D721Med (cell line): ENCODE data around the gene PAWR.

Experiments
- DNase-seq: peaks from one replicate; pipeline ENCODE4 v3.0.0; 2011; ENCODE audit warnings: low spot score; ENCODE audit not compliant: insufficient read length
- FAIRE-seq: peaks from 2 replicates; lab custom pipeline; 2011; peaks lifted over from hg19 to GRCh38; lab: Jason Lieb, UNC
- TF ChIP-seq, protein P1 (sequence below): IDR thresholded peaks from 2 replicates; pipeline ENCODE4 v1.5.1; 2012; ENCODE audit warnings: mild to moderate bottlenecking, control low read depth; ENCODE audit not compliant: insufficient read depth; ENCODE audit errors: missing control alignments

The PAWR gene

DNA sequence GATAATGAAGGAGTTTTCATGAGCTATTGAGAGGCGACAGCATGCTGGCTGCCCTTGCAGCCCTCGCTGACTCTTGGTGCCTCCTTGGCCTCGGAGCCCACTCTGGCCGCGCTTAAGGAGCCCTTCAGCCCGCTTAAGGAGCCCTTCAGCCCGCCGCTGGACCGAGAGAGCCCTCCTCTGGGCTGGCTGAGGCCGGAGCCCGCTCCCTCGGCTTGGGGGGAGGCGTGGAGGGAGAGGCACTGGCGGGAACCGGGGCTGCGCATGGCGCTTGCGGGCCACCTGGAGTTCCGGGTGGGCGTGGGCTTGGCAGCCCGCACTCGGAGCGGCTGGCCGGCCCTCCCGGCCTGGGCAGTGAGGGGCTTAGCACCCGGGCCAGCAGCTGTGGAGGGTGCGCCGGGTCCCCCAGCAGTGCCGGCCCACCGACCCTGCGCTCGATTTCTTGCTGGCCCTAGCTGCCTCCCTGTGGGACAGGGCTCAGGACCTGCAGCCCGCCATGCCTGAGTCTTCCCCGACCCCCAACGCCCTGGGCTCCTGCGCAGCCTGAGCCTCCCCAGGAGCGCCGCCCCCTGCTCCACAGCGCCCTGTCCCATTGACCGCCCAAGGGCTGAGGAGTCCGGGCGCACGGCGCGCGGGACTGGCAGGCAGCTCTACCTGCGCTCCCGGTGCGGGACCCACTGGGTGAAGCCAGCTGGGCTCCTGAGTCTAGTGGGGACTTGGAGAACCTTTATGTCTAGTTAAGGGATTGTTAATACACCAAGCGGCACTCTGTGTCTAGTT, 20.1 kb upstream of the PAWR start:
- TF ChIP-seq, protein P1, sequence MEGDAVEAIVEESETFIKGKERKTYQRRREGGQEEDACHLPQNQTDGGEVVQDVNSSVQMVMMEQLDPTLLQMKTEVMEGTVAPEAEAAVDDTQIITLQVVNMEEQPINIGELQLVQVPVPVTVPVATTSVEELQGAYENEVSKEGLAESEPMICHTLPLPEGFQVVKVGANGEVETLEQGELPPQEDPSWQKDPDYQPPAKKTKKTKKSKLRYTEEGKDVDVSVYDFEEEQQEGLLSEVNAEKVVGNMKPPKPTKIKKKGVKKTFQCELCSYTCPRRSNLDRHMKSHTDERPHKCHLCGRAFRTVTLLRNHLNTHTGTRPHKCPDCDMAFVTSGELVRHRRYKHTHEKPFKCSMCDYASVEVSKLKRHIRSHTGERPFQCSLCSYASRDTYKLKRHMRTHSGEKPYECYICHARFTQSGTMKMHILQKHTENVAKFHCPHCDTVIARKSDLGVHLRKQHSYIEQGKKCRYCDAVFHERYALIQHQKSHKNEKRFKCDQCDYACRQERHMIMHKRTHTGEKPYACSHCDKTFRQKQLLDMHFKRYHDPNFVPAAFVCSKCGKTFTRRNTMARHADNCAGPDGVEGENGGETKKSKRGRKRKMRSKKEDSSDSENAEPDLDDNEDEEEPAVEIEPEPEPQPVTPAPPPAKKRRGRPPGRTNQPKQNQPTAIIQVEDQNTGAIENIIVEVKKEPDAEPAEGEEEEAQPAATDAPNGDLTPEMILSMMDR: no peak
- FAIRE-seq: no peak
- no peak for DNase-seq

- FAIRE-seq (no peak), DNase-seq (no peak)
- TF ChIP-seq, protein P1: no peak
These were observed 17.1 kb upstream of the PAWR start for GRCh38 chr12:79707830-79708229.

DNA sequence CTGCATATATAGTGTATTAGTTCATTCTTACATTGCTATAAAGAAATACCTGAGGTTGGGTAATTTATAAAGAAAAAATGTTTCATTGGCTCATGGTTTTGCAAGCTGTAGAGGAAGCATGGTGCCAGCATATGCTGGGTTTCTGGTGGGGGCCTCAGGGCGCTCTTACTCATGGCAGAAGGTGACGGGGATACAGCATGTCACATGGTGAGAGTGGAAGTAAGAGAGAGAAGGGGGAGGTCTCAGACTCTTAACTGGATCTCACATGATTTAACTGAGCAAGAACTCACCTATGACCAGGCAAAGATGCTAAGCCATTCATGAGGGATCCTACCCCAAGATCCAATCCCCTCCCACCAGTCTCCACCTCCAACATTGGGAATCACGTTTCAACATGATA, 15.9 kb upstream of the PAWR start:
- DNase-seq (no peak), FAIRE-seq (no peak)
- TF ChIP-seq, protein P1: no peak

- FAIRE-seq: no peak
- no peak for DNase-seq
- TF ChIP-seq, protein P1: no peak
These were observed 15.4 kb upstream of the PAWR start for GRCh38 chr12:79706156-79706555.

GRCh38 chr12:79698966-79699365, 8.2 kb upstream of the PAWR start:
- FAIRE-seq (no peak), DNase-seq (no peak)
- TF ChIP-seq, protein P1: no peak

DNA sequence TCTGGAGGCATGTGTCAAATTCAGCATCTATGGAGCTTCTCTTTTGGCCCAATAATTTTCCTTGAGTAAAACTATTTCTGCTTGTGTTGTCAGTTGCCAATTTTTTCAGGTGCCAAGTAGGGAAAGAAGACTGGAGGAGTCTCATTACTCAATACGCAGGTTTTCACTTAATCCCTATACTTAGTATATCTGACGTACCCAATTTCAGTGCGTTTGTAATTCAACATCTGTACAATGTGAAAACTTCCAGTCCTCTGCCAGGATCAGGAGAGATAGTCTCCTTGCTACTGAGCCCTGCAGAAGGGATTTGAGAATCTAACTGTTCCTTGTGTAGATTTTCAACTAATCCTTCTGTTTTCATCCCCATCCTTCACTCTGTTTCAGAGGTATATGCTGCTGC, 5.7 kb upstream of the PAWR start:
- FAIRE-seq: no peak
- DNase-seq: no peak

More for the DNA sequence above, 5.7 kb upstream of the PAWR start:
- TF ChIP-seq, protein P1: no peak
